ENCODE results near the gene STX12. TPM values are rescaled to one million over a fixed set of nuclear protein-coding genes. Genes with fewer than 3 reads are reported as not detected.

Gene STX12
- total RNA-seq, 2 donors from 2014 or later = 24.6 to 31.6 TPM

- Histone ChIP-seq H3K4me3 (no peak overlapping the region), H3K27ac (no peak overlapping the region), H3K36me3 (peaks cover 55% of the 10 kb centered on the region), H3K9me3 (no peaks in the 10 kb centered on the region), H3K27me3 (no peaks in the 10 kb centered on the region), H3K4me1 (no peaks in the 10 kb centered on the region)
- no peak for DNase-seq (ENCODE audit: low spot score)
- TF ChIP-seq, protein P1, sequence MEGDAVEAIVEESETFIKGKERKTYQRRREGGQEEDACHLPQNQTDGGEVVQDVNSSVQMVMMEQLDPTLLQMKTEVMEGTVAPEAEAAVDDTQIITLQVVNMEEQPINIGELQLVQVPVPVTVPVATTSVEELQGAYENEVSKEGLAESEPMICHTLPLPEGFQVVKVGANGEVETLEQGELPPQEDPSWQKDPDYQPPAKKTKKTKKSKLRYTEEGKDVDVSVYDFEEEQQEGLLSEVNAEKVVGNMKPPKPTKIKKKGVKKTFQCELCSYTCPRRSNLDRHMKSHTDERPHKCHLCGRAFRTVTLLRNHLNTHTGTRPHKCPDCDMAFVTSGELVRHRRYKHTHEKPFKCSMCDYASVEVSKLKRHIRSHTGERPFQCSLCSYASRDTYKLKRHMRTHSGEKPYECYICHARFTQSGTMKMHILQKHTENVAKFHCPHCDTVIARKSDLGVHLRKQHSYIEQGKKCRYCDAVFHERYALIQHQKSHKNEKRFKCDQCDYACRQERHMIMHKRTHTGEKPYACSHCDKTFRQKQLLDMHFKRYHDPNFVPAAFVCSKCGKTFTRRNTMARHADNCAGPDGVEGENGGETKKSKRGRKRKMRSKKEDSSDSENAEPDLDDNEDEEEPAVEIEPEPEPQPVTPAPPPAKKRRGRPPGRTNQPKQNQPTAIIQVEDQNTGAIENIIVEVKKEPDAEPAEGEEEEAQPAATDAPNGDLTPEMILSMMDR (IDR thresholded peaks at IDR 0.05) = no peak
Observed at GRCh38 chr1:27755865-27756264, 17.2 kb upstream of the STX12 start.

DNA sequence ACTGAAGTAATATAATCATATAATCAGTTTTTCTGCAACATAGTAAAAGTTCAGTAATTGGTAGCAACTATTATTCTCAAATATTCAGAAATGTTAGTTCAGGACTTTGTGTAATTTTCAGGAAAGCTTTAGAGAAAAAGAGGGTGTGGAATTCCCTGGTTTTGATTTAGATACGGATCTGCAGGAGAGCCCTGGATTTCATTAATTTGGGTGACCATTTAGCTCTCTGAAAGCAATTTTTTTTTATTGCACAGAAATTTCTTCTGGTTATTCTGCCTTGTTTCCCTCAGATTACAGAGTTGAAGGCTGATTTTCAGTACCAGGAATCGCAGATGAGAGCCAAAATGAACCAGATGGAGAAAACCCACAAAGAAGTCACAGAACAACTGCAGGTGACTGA is 13.8 kb upstream of the STX12 start:
- no peaks in the 10 kb centered on the region for H3K27me3 ChIP-seq
- no peaks in the 10 kb centered on the region for H3K4me1 ChIP-seq
- H3K27ac ChIP-seq = no peak overlapping the region
- no peak for DNase-seq (ENCODE audit: low spot score)
- H3K9me3 ChIP-seq = no peaks in the 10 kb centered on the region
- H3K4me3 ChIP-seq = no peak overlapping the region
- TF ChIP-seq, protein P1 (IDR thresholded peaks at IDR 0.05) = no peak
- peaks cover 52% of the 10 kb centered on the region for H3K36me3 ChIP-seq

- TF ChIP-seq, protein P1 (IDR thresholded peaks at IDR 0.05) = no peak
- Histone ChIP-seq H3K9me3 (no peaks in the 10 kb centered on the region), H3K27me3 (no peaks in the 10 kb centered on the region), H3K27ac (no peak overlapping the region), H3K4me1 (no peaks in the 10 kb centered on the region), H3K36me3 (peaks cover 52% of the 10 kb centered on the region), H3K4me3 (no peak overlapping the region)
- DNase-seq (ENCODE audit: low spot score) = no peak
Observed at GRCh38 chr1:27760426-27760825, 12.6 kb upstream of the STX12 start.

GRCh38 chr1:27762033-27762432 is 11.0 kb upstream of the STX12 start:
- DNase-seq (ENCODE audit: low spot score) = no peak

GRCh38 chr1:27763358-27763757 is 9.7 kb upstream of the STX12 start:
- Histone ChIP-seq H3K4me1 (no peaks in the 10 kb centered on the region), H3K4me3 (no peak overlapping the region), H3K36me3 (peaks cover 31% of the 10 kb centered on the region), H3K9me3 (no peaks in the 10 kb centered on the region), H3K27ac (no peak overlapping the region), H3K27me3 (no peaks in the 10 kb centered on the region)
- no peak for DNase-seq (ENCODE audit: low spot score)
- TF ChIP-seq, protein P1 (IDR thresholded peaks at IDR 0.05) = no peak

More at GRCh38 chr1:27762033-27762432, 11.0 kb upstream of the STX12 start:
- Histone ChIP-seq H3K27me3 (no peaks in the 10 kb centered on the region), H3K9me3 (no peaks in the 10 kb centered on the region), H3K27ac (no peak overlapping the region), H3K4me1 (no peaks in the 10 kb centered on the region), H3K36me3 (peaks cover 42% of the 10 kb centered on the region), H3K4me3 (no peak overlapping the region)
- TF ChIP-seq, protein P1 (IDR thresholded peaks at IDR 0.05) = no peak

GRCh38 chr1:27770293-27770830 is 2.7 kb upstream of the STX12 start:
- H3K4me3 ChIP-seq = no peak overlapping the region
- TF ChIP-seq, protein P1 (IDR thresholded peaks at IDR 0.05) = no peak
- H3K27ac ChIP-seq = no peak overlapping the region
- peaks cover 0 to 15% of the 10 kb centered on the region in 2 donors for H3K4me1 ChIP-seq
- no peaks in the 10 kb centered on the region for H3K27me3 ChIP-seq
- DNase-seq (ENCODE audit: low spot score) = no peak
- H3K9me3 ChIP-seq = no peaks in the 10 kb centered on the region
- H3K36me3 ChIP-seq = no peaks in the 10 kb centered on the region
